Erythroblast (primary cell): ENCODE results near the gene TLL2.

Experiments
- GATA1 ChIP-seq: IDR thresholded peaks from 2 replicates; pipeline ENCODE4 v1.6.1; 2011; ENCODE audit warnings: low read depth, mild to moderate bottlenecking, control low read depth, low read length, moderate library complexity
- POLR2A ChIP-seq: IDR thresholded peaks from 2 replicates; pipeline ENCODE4 v1.6.1; 2011; ENCODE audit warnings: mild to moderate bottlenecking, low read length

GRCh38 chr10:96468845-96469244, 44.9 kb downstream of the TLL2 start:
- TF ChIP-seq POLR2A (no peak), GATA1 (no peak)
